Activated gamma-delta T cell treated with Interleukin-2 at 50 U/mL for 16 hours (primary cell): Measurements from ENCODE around the gene IFT122.
"Not testable (repeated sequence)": the region's sequence is repeated elsewhere in the genome, so short reads cannot be mapped to it uniquely, and the experiment has no call there.

ENCODE experiments used
- DNase-seq: peaks from one replicate; pipeline ENCODE4 v3.0.0-alpha.2; 2020

Gene IFT122

GRCh38 chr3:129439817-129440617 lies at the start of gene IFT122, which contains the start of gene MBD4:
IFT122 (plus strand) TSS chr3:129440224; CDS start chr3:129440331, 107 bp downstream.
MBD4 (minus strand) TSS chr3:129439948; CDS start chr3:129439833, 115 bp downstream.
- peak; percentile 97 for DNase-seq

GRCh38 chr3:129391583-129391982 lies 48.4 kb upstream of the IFT122 start:
- not testable (repeated sequence) for DNase-seq

GRCh38 chr3:129392106-129392887 lies 47.7 kb upstream of the IFT122 start:
- DNase-seq = not testable (repeated sequence)

- DNase-seq = no peak
These were observed 46.8 kb upstream of the IFT122 start for GRCh38 chr3:129393271-129393670.

- DNase-seq = not testable (repeated sequence)
These were observed 46.1 kb upstream of the IFT122 start for GRCh38 chr3:129393760-129394564.

GRCh38 chr3:129398803-129399144 lies 41.2 kb upstream of the IFT122 start:
- DNase-seq = no peak

GRCh38 chr3:129399145-129399894 lies 40.7 kb upstream of the IFT122 start:
- peak; percentile 67 for DNase-seq

GRCh38 chr3:129399895-129400357 lies 40.1 kb upstream of the IFT122 start:
- DNase-seq = no peak

- no peak for DNase-seq
These were observed 37.8 kb upstream of the IFT122 start for GRCh38 chr3:129402210-129402609.

- no peak for DNase-seq
These were observed 37.4 kb upstream of the IFT122 start for GRCh38 chr3:129402616-129403015.

- DNase-seq = no peak
These were observed 36.6 kb upstream of the IFT122 start for GRCh38 chr3:129403450-129403849.

- DNase-seq = no peak
These were observed 35.9 kb upstream of the IFT122 start for GRCh38 chr3:129404130-129404529.

- DNase-seq = no peak
These were observed 35.4 kb upstream of the IFT122 start for GRCh38 chr3:129404610-129405009.

GRCh38 chr3:129409541-129409940 lies 30.5 kb upstream of the IFT122 start:
- no peak for DNase-seq

- DNase-seq = no peak
These were observed 29.1 kb upstream of the IFT122 start for GRCh38 chr3:129410971-129411370.

- DNase-seq = no peak
These were observed 27.4 kb upstream of the IFT122 start for GRCh38 chr3:129412542-129413198.

- not testable (repeated sequence) for DNase-seq
These were observed 26.8 kb upstream of the IFT122 start for GRCh38 chr3:129413238-129413637.

GRCh38 chr3:129413687-129414506 lies 26.1 kb upstream of the IFT122 start:
- DNase-seq = no peak

- DNase-seq = no peak
These were observed 24.6 kb upstream of the IFT122 start for GRCh38 chr3:129415378-129415777.

- DNase-seq = no peak
These were observed 24.2 kb upstream of the IFT122 start for GRCh38 chr3:129415830-129416229.

- DNase-seq = no peak
These were observed 23.6 kb upstream of the IFT122 start for GRCh38 chr3:129416415-129416814.
